Activated T-cell treated with anti-CD3 and anti-CD28 coated beads, Interleukin-2, amount 50 U/mL, for 24 hours (primary cell): ENCODE measurements around the gene DIP2A.
A peak's percentile ranks its signal among the peaks of the same experiment; 100 is the strongest.

Experiments
- DNase-seq: peaks from one replicate; pipeline ENCODE4 v3.0.0-alpha.2; 2020
- H3K27ac Mint-ChIP-seq: 2 replicates; pipeline ENCODE4 v1.8.0; 2020; ENCODE audit warnings: mild to moderate bottlenecking, mixed read lengths
- H3K27me3 Mint-ChIP-seq: 2 replicates; pipeline ENCODE4 v1.8.0; 2020; ENCODE audit warnings: mixed read lengths
- H3K36me3 Mint-ChIP-seq: 2 replicates; pipeline ENCODE4 v1.8.0; 2020; ENCODE audit warnings: low read depth, mixed read lengths
- H3K4me1 Mint-ChIP-seq: 2 replicates; pipeline ENCODE4 v1.8.0; 2020; ENCODE audit warnings: low read depth, mixed read lengths
- H3K4me3 Mint-ChIP-seq: 2 replicates; pipeline ENCODE4 v1.8.0; 2020; ENCODE audit warnings: mild to moderate bottlenecking, moderate library complexity, mixed read lengths
- H3K9me3 Mint-ChIP-seq: 2 replicates; pipeline ENCODE4 v1.8.0; 2020; ENCODE audit warnings: mixed read lengths

The DIP2A gene

DNA sequence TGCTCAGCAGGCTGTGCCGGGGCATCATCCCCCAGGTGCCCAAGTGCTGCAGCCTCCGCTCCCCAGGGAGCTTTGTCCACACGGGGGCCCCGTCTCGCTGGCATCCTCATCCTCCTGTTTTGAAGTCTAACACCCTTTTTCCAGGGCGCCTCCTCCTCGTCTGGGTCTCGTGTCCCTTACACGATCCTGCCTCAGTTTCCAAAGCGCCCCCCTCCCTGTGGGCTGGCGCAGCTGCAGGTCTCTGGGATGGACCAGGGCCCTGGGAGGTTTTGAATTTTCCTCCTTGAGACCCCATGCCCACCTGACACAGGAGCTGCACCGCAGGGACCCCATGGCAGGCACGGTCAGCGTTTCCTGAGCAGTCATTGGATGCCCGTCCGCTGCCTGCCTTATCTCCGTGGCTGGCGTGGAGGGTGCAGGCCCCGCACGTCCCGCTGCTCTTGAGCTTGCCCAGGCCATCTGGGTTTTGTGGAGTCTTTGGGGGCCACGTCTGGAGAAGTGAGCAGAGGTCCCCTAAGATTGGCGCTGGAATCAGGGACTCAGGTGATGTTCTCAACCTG is 37.4 kb upstream of the DIP2A start:
- Mint-ChIP-seq H3K27ac (no peak overlapping the region), H3K4me3 (no peak overlapping the region), H3K9me3 (no peaks in the 10 kb centered on the region), H3K27me3 (no peaks in the 10 kb centered on the region), H3K36me3 (peaks cover 73% of the 10 kb centered on the region), H3K4me1 (peaks cover 25% of the 10 kb centered on the region)
- no peak for DNase-seq

DNA sequence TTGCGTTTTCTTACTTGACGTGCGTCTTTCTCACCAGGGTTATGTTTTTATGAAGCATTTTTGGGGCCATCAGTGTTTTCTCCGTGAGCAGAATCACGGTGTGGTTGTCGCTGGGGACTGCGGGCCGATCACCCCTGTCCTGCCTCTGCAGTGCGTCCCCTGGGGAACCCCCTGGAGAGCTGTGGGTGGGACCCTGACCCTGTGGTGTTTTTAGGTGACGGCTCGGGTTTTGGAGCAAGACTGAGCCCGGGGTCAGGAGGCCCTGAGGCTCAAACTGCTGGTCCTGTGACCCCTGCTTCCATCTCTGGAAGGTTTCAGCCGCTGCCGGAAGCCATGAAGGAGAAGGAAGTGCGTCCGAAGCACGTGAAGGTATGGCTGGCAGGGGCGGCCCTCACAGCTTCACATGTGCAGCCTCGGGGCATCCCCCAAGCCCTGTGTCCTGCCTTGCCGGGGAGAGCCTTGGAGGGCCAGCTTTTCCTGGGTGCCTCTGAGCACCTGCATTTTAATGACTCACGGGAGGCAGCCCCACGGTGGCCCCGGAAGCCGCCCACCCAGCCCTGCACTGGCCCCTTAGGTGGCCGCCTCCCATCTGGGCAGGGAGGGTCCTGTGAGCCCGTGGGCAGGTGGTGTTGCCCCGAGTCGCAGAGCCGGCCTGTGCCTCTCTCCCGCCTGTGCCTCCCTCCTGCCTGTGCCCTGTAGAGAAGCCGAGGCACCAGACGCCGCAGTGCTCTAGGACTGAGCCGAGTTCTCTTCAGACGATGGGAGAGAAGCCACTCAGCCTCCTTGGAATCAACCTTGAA is 36.7 kb upstream of the DIP2A start:
- peaks cover 73% of the 10 kb centered on the region for H3K36me3 Mint-ChIP-seq
- no peak overlapping the region for H3K4me3 Mint-ChIP-seq
- no peaks in the 10 kb centered on the region for H3K27me3 Mint-ChIP-seq
- no peaks in the 10 kb centered on the region for H3K9me3 Mint-ChIP-seq
- H3K27ac Mint-ChIP-seq: no peak overlapping the region
- H3K4me1 Mint-ChIP-seq: peaks cover 25% of the 10 kb centered on the region
- no peak for DNase-seq

DNA sequence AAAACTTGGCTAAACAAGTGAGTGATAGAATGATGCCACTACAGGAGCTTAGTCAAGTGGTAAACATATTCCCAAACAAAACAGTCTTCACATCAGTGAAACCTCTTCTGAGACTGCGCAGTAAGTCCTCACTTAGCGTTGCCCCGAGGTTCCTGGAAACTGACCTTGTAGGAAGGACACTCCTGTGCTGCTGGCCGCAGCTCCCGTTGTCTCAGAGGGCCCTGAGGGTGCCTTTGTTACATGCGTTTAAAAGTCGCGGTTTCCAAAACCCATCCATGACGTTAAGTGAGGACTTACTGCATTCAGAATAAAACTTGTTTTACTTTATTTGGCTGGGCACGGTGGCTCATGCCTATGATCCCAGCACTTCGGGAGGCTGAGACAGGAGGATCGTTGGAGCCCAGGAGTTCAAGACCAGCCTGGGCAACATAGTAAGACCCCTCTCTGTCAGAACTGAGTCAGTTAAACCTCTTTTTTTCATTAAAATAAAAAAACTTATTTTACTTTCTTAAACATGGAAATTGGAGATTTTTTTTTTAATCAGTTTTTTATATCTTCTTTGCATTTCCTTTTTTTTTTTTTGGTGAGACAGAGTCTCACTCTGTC is 36.0 kb upstream of the DIP2A start:
- no peak for DNase-seq
- no peaks in the 10 kb centered on the region for H3K27me3 Mint-ChIP-seq
- H3K36me3 Mint-ChIP-seq: peaks cover 79% of the 10 kb centered on the region
- H3K4me1 Mint-ChIP-seq: peaks cover 25% of the 10 kb centered on the region
- no peak overlapping the region for H3K27ac Mint-ChIP-seq
- H3K9me3 Mint-ChIP-seq: no peaks in the 10 kb centered on the region
- H3K4me3 Mint-ChIP-seq: no peak overlapping the region

DNA sequence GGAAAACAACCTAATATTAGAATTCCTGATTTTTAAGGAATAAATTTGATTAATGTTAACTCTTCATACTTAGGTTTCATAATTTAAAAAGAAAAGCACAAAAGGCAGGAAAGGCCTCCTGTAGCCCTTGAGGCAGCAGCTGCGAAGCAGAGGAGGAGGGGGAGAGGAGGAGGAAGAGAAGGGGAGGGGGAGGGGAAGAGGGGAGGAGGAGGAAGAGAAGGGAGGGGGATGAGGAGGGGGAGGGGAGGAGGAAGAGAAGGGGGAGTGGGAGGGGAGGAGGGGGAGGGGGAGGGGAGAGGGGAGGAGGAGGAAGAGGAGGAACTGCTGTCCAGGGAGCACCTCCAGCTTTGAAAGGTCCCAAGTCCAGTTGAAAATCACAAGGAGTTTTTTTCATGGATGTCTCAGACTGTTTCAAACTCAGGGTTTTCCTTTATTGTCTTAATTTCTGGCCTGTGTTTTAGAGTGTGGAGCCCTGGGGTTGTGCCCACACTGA is 35.1 kb upstream of the DIP2A start:
- H3K27me3 Mint-ChIP-seq: no peaks in the 10 kb centered on the region

DNA sequence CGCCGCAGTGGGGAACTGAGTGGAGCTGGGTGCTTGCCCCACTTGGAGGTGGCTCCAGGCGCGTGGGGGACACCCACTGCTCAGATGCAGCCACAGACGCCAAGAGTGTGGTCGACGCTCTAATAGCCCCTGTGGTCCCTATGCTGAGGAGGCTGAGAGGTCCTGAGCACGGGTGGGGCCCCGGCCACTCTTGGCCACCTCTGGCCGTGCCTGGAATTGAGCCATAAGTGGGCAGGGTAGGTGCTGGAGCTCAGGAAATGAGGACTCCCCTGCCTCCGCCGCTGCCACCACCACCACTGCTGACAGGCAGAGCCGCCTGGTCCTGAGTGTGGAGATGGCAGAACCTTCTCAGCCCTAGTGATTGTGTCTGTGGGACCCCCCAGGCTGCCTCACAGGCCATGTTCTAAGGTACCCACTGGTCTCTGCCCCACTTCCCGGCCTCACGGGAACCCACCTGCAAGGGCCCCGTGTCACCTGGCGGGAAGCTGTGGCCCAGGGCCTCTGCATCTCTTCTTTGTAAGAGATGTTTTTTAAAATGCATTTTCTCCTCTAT is 34.6 kb upstream of the DIP2A start:
- Mint-ChIP-seq H3K9me3 (no peaks in the 10 kb centered on the region), H3K27me3 (no peaks in the 10 kb centered on the region), H3K36me3 (peaks cover 74% of the 10 kb centered on the region), H3K4me1 (peaks cover 25% of the 10 kb centered on the region), H3K27ac (peak overlapping the region; percentile 88), H3K4me3 (no peak overlapping the region)
- DNase-seq: peak; percentile 48

More for the DNA sequence above, 35.1 kb upstream of the DIP2A start:
- peaks cover 25% of the 10 kb centered on the region for H3K4me1 Mint-ChIP-seq
- peak overlapping the region; percentile 88 for H3K27ac Mint-ChIP-seq
- DNase-seq: no peak
- no peak overlapping the region for H3K4me3 Mint-ChIP-seq
- H3K9me3 Mint-ChIP-seq: no peaks in the 10 kb centered on the region
- peaks cover 75% of the 10 kb centered on the region for H3K36me3 Mint-ChIP-seq

DNA sequence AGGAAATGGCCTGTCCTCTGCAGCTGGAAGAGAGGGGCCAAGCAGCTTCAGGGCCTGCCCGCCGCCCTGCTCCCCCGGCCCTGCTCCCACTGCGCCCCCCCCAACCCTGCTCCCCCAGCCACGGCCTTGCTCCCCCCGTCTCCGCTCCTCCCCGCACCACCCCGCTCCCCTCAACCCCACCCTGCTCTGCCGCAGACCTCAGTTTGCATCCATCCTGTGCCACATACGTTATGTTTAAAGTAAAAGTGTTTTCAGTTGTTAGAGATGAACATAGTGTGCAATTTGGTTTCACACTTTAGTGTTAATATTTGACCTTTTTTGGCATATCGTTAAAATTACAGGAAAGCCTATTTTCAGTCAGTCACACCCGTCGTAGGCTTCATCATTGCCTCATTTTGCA is 34.1 kb upstream of the DIP2A start:
- Mint-ChIP-seq H3K4me3 (no peak overlapping the region), H3K9me3 (no peaks in the 10 kb centered on the region), H3K4me1 (peaks cover 25% of the 10 kb centered on the region), H3K27me3 (no peaks in the 10 kb centered on the region), H3K27ac (peak overlapping the region; percentile 88), H3K36me3 (peaks cover 72% of the 10 kb centered on the region)
- DNase-seq: no peak

DNA sequence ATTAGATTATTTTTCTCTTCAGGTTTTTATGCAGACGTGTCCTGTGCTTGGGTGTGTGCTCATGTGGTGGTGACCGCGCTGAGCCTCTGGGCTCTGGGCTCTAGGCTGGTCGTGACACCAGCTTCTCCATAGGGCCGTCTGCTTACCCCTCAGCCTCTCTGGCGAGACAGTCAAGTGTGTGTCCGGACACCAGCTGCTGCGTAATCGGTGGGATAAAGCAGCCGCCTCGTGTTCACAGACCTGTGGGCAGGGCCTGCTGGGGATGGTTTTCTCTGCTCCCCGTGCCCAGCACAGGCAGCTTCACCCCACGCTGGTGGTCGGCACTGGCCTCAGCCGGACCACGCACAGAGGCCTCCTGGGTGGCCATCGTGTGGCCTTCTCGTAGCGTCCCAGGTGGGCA is 33.6 kb upstream of the DIP2A start:
- Mint-ChIP-seq H3K4me1 (peaks cover 25% of the 10 kb centered on the region), H3K27ac (peak overlapping the region; percentile 88), H3K27me3 (no peaks in the 10 kb centered on the region), H3K36me3 (peaks cover 72% of the 10 kb centered on the region), H3K4me3 (peak overlapping the region; percentile 46), H3K9me3 (no peaks in the 10 kb centered on the region)
- DNase-seq: peak; percentile 38

DNA sequence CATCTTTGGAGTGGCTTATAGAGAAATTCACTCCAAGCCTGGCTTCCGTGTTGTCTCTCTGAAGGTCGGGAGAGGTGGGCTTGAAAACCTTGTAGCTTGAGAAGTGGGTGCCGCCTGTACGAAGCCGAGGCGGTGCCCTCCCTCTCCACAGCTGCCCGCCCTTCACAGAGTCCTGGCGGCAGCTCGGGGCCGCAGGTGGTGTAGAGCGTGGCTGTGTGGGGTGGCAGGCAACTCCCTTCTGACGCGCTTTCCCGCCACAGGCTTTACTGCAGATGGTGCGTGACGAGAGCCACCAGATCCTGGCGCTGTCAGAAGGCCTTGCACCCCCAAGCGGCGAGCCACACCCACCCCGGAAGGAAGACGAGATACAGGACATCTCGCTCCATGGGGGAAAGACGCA is 33.1 kb upstream of the DIP2A start:
- no peaks in the 10 kb centered on the region for H3K27me3 Mint-ChIP-seq
- peaks cover 25% of the 10 kb centered on the region for H3K4me1 Mint-ChIP-seq
- H3K36me3 Mint-ChIP-seq: peaks cover 72% of the 10 kb centered on the region
- H3K27ac Mint-ChIP-seq: peak overlapping the region; percentile 88
- DNase-seq: peak; percentile 56
- no peaks in the 10 kb centered on the region for H3K9me3 Mint-ChIP-seq
- H3K4me3 Mint-ChIP-seq: no peak overlapping the region

DNA sequence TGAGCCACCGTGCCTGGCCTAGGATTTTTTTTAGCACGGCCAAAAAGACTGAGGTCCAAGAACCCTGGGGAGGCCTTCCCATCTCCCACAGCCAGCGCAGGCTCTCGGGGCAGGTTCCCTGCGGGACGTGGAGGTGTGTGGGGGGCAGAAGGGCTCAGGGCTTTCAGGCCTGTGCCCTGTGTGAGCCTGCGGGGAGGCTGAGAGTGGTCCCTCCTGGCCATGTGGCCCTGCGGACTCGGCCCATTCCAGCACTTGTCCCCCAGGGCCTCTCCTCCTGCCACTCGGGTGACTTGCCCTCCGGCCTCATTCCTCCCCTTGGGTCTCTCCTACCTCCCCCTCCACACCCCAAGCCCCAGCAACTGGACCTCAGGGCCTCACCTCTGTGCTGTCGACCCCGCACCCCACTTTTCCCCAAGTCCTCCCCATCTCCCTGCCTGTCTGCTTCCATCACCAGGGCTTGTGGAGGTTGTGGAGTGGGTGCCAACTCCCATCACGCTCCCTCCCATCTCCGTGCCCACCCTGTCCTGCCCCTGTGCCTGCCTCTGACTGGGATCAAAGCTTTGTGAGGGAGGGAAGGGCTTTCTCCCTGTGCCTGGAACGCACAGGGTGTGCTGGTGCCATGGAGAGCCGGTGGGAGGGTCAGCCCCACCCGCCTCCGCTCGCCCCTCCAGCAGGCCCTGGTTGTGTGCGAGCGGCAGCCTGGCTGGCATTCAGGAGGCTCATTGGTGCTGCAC is 32.2 kb upstream of the DIP2A start:
- peaks cover 25% of the 10 kb centered on the region for H3K4me1 Mint-ChIP-seq
- no peak for DNase-seq
- no peak overlapping the region for H3K4me3 Mint-ChIP-seq
- no peaks in the 10 kb centered on the region for H3K27me3 Mint-ChIP-seq
- H3K9me3 Mint-ChIP-seq: no peaks in the 10 kb centered on the region
- H3K27ac Mint-ChIP-seq: no peak overlapping the region
- H3K36me3 Mint-ChIP-seq: peaks cover 72% of the 10 kb centered on the region

DNA sequence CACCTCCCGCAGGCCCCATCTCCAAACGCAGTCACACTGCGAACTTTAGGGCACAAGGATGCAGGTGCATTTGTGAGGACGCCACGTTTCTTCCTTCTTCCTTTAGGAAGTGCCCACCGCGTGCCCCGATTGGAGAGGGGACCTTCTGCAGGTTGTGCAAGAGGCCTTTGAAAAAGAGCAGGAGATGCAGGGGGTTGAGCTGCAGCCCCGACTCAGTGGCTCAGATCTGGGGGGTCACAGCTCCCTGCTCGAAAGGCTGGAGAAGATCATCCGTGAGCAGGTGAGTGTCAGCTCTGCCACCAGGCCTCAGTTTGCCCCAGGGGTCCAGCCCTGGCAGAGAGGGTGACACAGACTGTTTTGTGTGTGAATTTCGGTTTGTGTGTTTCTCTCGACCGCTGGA is 31.2 kb upstream of the DIP2A start:
- no peaks in the 10 kb centered on the region for H3K9me3 Mint-ChIP-seq
- H3K27ac Mint-ChIP-seq: no peak overlapping the region
- no peak for DNase-seq
- H3K4me3 Mint-ChIP-seq: no peak overlapping the region
- peaks cover 75% of the 10 kb centered on the region for H3K36me3 Mint-ChIP-seq
- H3K4me1 Mint-ChIP-seq: peaks cover 24% of the 10 kb centered on the region
- H3K27me3 Mint-ChIP-seq: no peaks in the 10 kb centered on the region

DNA sequence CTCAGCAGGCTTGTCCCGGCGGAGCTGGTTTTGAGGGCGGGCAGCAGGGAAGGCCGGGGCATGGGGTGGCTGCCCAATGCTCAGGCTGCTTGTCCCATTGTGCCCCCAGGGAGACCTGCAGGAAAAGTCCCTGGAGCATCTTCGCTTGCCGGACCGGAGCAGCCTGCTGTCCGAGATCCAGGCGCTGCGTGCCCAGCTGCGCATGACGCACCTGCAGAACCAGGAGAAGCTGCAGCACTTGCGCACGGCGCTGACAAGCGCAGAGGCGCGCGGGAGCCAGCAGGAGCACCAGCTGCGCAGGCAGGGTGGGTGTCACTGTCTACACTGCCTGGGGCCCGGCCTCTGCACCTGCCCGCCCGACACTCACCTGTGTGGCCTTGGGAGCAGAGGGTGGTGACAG is 30.4 kb upstream of the DIP2A start:
- Mint-ChIP-seq H3K9me3 (no peaks in the 10 kb centered on the region), H3K4me3 (no peak overlapping the region), H3K36me3 (peaks cover 75% of the 10 kb centered on the region), H3K4me1 (peaks cover 19% of the 10 kb centered on the region), H3K27ac (no peak overlapping the region), H3K27me3 (no peaks in the 10 kb centered on the region)
- no peak for DNase-seq

DNA sequence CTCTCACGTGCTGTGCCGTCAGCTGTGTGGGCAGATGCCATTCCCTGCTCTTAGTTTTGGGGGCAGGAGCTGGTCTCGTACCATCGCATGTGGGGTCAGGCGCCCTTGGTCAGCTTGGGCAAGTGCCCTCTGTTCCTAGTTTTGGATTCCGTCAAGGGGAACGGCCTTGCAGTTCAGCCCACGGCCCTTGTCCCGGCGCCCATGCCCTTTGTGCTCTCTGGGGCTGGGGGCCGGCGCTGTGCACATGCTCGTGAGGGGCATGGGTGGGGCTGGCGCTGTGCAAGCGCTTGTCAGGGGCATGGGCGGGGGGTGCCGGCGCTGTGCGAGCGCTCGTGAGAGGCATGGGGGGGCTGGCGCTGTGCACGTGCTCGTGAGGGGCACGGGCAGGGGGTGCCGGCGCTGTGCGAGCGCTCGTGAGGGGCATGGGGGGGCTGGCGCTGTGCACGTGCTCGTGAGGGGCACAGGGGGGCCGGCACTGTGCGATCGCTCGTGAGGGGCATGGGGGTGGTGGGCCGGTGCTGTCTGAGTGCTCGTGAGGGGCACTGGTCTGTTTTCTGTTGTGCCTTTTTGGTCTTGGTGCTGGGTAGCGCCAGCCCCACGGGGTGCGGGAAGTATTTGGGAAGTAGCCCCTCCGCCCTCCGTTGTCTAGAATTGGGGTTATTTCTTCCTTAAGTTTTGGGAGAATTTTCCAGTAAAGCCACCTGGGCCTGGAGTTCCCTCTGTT is 29.5 kb upstream of the DIP2A start:
- no peak for DNase-seq
- Mint-ChIP-seq H3K4me1 (peaks cover 13% of the 10 kb centered on the region), H3K27ac (no peak overlapping the region), H3K4me3 (no peak overlapping the region), H3K27me3 (no peaks in the 10 kb centered on the region), H3K9me3 (no peaks in the 10 kb centered on the region), H3K36me3 (peaks cover 82% of the 10 kb centered on the region)

DNA sequence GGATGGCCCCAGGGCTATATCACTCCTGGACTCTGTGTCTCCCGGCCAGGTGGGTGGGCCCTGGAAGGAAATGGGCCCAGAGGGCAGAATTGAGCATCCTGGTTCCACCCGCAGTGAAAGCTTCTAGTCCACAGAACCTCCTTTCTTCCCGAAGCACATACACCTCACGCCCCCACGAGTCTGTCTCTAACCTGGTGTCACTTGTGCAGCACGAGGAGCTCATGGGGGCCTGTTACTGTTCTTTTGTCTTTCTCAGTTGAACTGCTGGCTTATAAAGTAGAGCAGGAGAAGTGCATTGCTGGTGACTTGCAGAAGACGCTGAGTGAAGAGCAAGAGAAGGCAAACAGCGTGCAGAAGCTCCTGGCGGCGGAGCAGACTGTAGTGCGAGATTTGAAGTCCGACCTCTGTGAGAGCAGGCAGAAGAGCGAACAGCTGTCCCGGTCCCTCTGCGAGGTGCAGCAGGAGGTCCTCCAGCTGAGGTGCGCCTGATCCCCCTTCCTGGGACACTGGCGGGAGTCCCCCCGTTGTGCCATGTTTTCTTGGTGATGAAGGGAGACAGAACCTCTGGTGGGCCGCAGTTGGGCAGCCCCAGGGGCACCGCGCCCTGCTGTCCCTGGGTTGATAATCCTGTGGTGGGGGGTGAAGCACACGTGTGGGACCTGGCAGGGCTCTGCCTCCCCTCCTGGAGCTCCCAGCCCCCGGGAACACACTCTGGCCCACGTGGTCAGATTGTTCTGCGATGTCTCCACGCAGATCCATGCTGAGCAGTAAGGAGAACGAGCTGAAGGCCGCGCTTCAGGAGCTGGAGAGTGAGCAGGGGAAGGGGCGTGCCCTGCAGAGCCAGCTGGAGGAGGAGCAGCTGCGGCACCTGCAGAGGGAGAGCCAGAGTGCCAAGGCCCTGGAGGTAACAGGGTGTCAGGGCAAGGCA is 28.7 kb upstream of the DIP2A start:
- Mint-ChIP-seq H3K9me3 (no peaks in the 10 kb centered on the region), H3K27ac (no peak overlapping the region), H3K4me1 (peaks cover 8% of the 10 kb centered on the region), H3K4me3 (no peak overlapping the region), H3K36me3 (peaks cover 87% of the 10 kb centered on the region), H3K27me3 (no peaks in the 10 kb centered on the region)
- DNase-seq: no peak
